Transverse colon (tissue), 3 donors: ENCODE measurements around the gene ARHGAP33.

Experiments
- CTCF ChIP-seq, 5 experiments: fragments of 200-600 bp in 3 of 5; fragments of 450-650 bp in 2 of 5; sonication (generic) in 3 of 5; IDR thresholded peaks; 1 replicate in 2 of 5; 2 replicates in 3 of 5; pipeline ENCODE4 v1.5.1; 2016 to 2017; ENCODE audit warnings: antibody characterized with exemption in 5 of 5, inconsistent platforms in 3 of 5, mild to moderate bottlenecking in 2 of 5, moderate library complexity in 1 of 5
- EP300 ChIP-seq: sonication (generic); formaldehyde crosslinking; IDR thresholded peaks from one replicate; pipeline ENCODE4 v1.6.1; 2017; ENCODE audit warnings: antibody characterized with exemption, low read depth
- POLR2A ChIP-seq: fragments of 450-650 bp; IDR thresholded peaks from one replicate; pipeline ENCODE4 v1.6.1; 2016; ENCODE audit warnings: antibody characterized with exemption, mild to moderate bottlenecking, moderate library complexity

- TF ChIP-seq CTCF (IDR thresholded peaks at IDR 0.05) (no peak), EP300 (no peak), POLR2A (no peak)
Measured at GRCh38 chr19:35832054-35832453, 56.7 kb downstream of the ARHGAP33 start.
